Mesenchymal stem cell (in vitro differentiated cells and primary cell): ENCODE measurements around the gene KCNH3.

Experiments used
- DNase-seq: peaks from one replicate; pipeline ENCODE4 v3.0.0-alpha.2; 2013
- H2AFZ ChIP-seq: one replicate; pipeline ENCODE4 v1.6.1; 2013; ENCODE audit warnings: low read depth, mild to moderate bottlenecking, control low read depth, inconsistent platforms, low read length, moderate library complexity
- H2AK5ac ChIP-seq: 2 replicates; pipeline ENCODE4 v1.6.1; 2013; ENCODE audit warnings: low read length, moderate library complexity, mild to moderate bottlenecking, inconsistent platforms; ENCODE audit not compliant: severe bottlenecking
- H2BK120ac ChIP-seq: one replicate; pipeline ENCODE4 v1.6.1; 2013; ENCODE audit warnings: low read depth, mild to moderate bottlenecking, inconsistent platforms, low read length, moderate library complexity
- H2BK12ac ChIP-seq, 2 experiments: one replicate each; pipeline ENCODE4 v1.6.1; 2013; ENCODE audit warnings: inconsistent platforms in 2 of 2, low read length in 2 of 2, mild to moderate bottlenecking in 2 of 2, moderate library complexity in 2 of 2, control low read depth in 1 of 2
- H2BK15ac ChIP-seq: one replicate; pipeline ENCODE4 v1.6.1; 2013; ENCODE audit warnings: mild to moderate bottlenecking, low read depth, inconsistent platforms; ENCODE audit not compliant: poor library complexity, severe bottlenecking
- H2BK5ac ChIP-seq: 2 replicates; pipeline ENCODE4 v1.6.1; 2013; ENCODE audit warnings: low read depth, mild to moderate bottlenecking, low read length, control low read depth, inconsistent platforms; ENCODE audit not compliant: poor library complexity, severe bottlenecking
- H3K14ac ChIP-seq, 2 experiments: one replicate each; pipeline ENCODE4 v1.6.1; 2013; ENCODE audit warnings: inconsistent platforms in 2 of 2, low read length in 2 of 2, control low read depth in 1 of 2, mild to moderate bottlenecking in 1 of 2, moderate library complexity in 1 of 2
- H3K18ac ChIP-seq, 2 experiments: one replicate each; pipeline ENCODE4 v1.6.1; 2013; ENCODE audit warnings: inconsistent platforms in 2 of 2, low read length in 2 of 2, control low read depth in 1 of 2, low read depth in 1 of 2, mild to moderate bottlenecking in 1 of 2
- H3K23ac ChIP-seq, 2 experiments: one replicate each; pipeline ENCODE4 v1.6.1; 2013; ENCODE audit warnings: inconsistent platforms in 2 of 2, low read length in 2 of 2, mild to moderate bottlenecking in 2 of 2, moderate library complexity in 2 of 2, control low read depth in 1 of 2
- H3K27ac ChIP-seq: 2 replicates; pipeline ENCODE4 v1.5.1; 2013; ENCODE audit warnings: mild to moderate bottlenecking, moderate library complexity, low read length, control low read depth, inconsistent platforms; ENCODE audit not compliant: poor library complexity, severe bottlenecking
- H3K27me3 ChIP-seq, 2 experiments: 2 replicates each; pipeline versions ENCODE4 v1.6.1 to v1.7.0; 2013; ENCODE audit warnings: low read length in 2 of 2, mild to moderate bottlenecking in 2 of 2, moderate library complexity in 2 of 2, control low read depth in 1 of 2, inconsistent platforms in 1 of 2; ENCODE audit not compliant: control insufficient read depth in 1 of 2, insufficient read depth in 1 of 2
- H3K36me3 ChIP-seq, 2 experiments: 2 replicates each; pipeline versions ENCODE4 v1.6.1 to v1.7.0; 2013; ENCODE audit warnings: low read length in 2 of 2, control low read depth in 1 of 2, inconsistent platforms in 1 of 2, low read depth in 1 of 2, mild to moderate bottlenecking in 1 of 2; ENCODE audit not compliant: insufficient read depth in 2 of 2, control insufficient read depth in 1 of 2
- H3K4ac ChIP-seq, 2 experiments: one replicate each; pipeline ENCODE4 v1.6.1; 2013; ENCODE audit warnings: inconsistent platforms in 2 of 2, low read length in 2 of 2, mild to moderate bottlenecking in 2 of 2, moderate library complexity in 2 of 2, control low read depth in 1 of 2, low read depth in 1 of 2
- H3K4me1 ChIP-seq: 2 replicates; pipeline ENCODE4 v1.6.1; 2013; ENCODE audit warnings: low read depth, low read length, control low read depth; ENCODE audit not compliant: control insufficient read depth, insufficient read depth
- H3K4me2 ChIP-seq: 2 replicates; pipeline ENCODE4 v1.6.1; 2013; ENCODE audit warnings: low read length, mild to moderate bottlenecking, inconsistent platforms; ENCODE audit not compliant: poor library complexity, severe bottlenecking
- H3K4me3 ChIP-seq, 2 experiments: 2 replicates each; pipeline versions ENCODE4 v1.5.1 to v1.7.0; 2013; ENCODE audit warnings: low read length in 2 of 2, mild to moderate bottlenecking in 2 of 2, control low read depth in 1 of 2, low read depth in 1 of 2; ENCODE audit not compliant: insufficient read depth in 1 of 2
- H3K79me1 ChIP-seq: replicated peaks from 2 replicates; pipeline ENCODE4 v1.6.1; 2013; ENCODE audit warnings: mild to moderate bottlenecking, control low read depth, low read length, inconsistent platforms; ENCODE audit not compliant: poor library complexity, severe bottlenecking
- H3K9ac ChIP-seq: 2 replicates; pipeline ENCODE4 v1.7.0; 2013; ENCODE audit warnings: mild to moderate bottlenecking, low read length, moderate library complexity
- H3K9me3 ChIP-seq: 2 replicates; pipeline ENCODE4 v1.7.0; 2013; ENCODE audit warnings: mild to moderate bottlenecking, low read length; ENCODE audit not compliant: control insufficient read depth
- H4K8ac ChIP-seq: one replicate; pipeline ENCODE4 v1.6.1; 2013; ENCODE audit warnings: inconsistent platforms, mild to moderate bottlenecking, low read length, moderate library complexity
- H4K91ac ChIP-seq: one replicate; pipeline ENCODE4 v1.6.1; 2013; ENCODE audit warnings: mild to moderate bottlenecking, low read length, inconsistent platforms
- WGBS: methylation state at CpG from one replicate; pipeline ENCODE4 v1.1.7; 2013; ENCODE audit warnings: mixed read lengths; 5-methylcytosine and 5-hydroxymethylcytosine counted together

Gene KCNH3

GRCh38 chr12:49556391-49557186 lies 17.8 kb downstream of the KCNH3 start:
- no peak for DNase-seq
- H3K14ac ChIP-seq, result no peak overlapping the region
- 93% methylated on average over 12 of the region's 12 CpGs for WGBS

GRCh38 chr12:49557187-49557916 lies 18.5 kb downstream of the KCNH3 start:
- H2BK5ac ChIP-seq, result no peak overlapping the region
- no peak overlapping the region for H3K9ac ChIP-seq
- DNase-seq, result no peak
- peaks cover 7 to 12% of the 10 kb centered on the region in 2 experiments for H3K27me3 ChIP-seq
- no peak overlapping the region for H2BK12ac ChIP-seq
- peaks cover 1% of the 10 kb centered on the region for H3K4me1 ChIP-seq
- no peak overlapping the region for H2AK5ac ChIP-seq
- no peak overlapping the region for H3K4me2 ChIP-seq
- H2AFZ ChIP-seq, result no peak overlapping the region
- H3K4me3 ChIP-seq, result no peak overlapping the region
- no peak overlapping the region for H2BK120ac ChIP-seq
- 95% methylated on average over 15 of the region's 18 CpGs for WGBS
- H3K9me3 ChIP-seq, result no peaks in the 10 kb centered on the region
- no peak overlapping the region for H3K18ac ChIP-seq
- H3K27ac ChIP-seq, result no peak overlapping the region
- no peak overlapping the region for H3K4ac ChIP-seq
- H2BK15ac ChIP-seq, result no peak overlapping the region
- no peak overlapping the region for H4K8ac ChIP-seq
- H4K91ac ChIP-seq, result no peak overlapping the region
- no peak overlapping the region for H3K14ac ChIP-seq
- H3K36me3 ChIP-seq, result peaks cover 58 to 66% of the 10 kb centered on the region in 2 experiments
- peaks cover 6% of the 10 kb centered on the region for H3K79me1 ChIP-seq
- H3K23ac ChIP-seq, result no peak overlapping the region

More at GRCh38 chr12:49556391-49557186, 17.8 kb downstream of the KCNH3 start:
- Histone ChIP-seq H2BK15ac (no peak overlapping the region), H3K79me1 (peaks cover 4% of the 10 kb centered on the region), H3K9ac (no peak overlapping the region), H3K4me2 (no peak overlapping the region), H2AFZ (no peak overlapping the region), H4K8ac (no peak overlapping the region), H3K4me3 (no peak overlapping the region), H3K9me3 (no peaks in the 10 kb centered on the region), H3K4me1 (peaks cover 1% of the 10 kb centered on the region), H3K27me3 (peaks cover 15 to 19% of the 10 kb centered on the region in 2 experiments), H3K23ac (no peak overlapping the region), H3K18ac (no peak overlapping the region), H4K91ac (no peak overlapping the region), H2BK12ac (no peak overlapping the region), H3K27ac (no peak overlapping the region), H2AK5ac (no peak overlapping the region), H3K4ac (peak overlapping the region in 1 of 2 experiments; percentile 46), H2BK5ac (no peak overlapping the region), H3K36me3 (peaks cover 50 to 59% of the 10 kb centered on the region in 2 experiments), H2BK120ac (no peak overlapping the region)

DNA sequence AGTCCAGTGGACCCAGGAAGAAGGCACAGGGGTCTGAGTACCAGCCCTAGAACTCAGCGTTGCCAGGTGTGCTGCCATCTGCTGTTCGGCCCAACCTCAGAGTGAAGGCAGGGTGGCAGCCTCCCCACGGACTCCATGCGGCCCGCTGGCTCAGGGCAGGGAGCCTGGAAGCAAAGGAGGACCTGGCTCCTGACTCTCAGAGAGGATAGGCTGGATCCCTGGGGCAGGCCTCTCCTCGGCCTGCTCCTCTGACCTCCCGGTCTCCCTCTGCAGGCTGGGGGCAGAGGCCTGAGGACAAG lies 19.0 kb downstream of the KCNH3 start:
- no peak for DNase-seq
- Histone ChIP-seq H2BK12ac (no peak overlapping the region), H4K91ac (no peak overlapping the region), H2BK15ac (no peak overlapping the region), H3K23ac (no peak overlapping the region), H3K9me3 (no peaks in the 10 kb centered on the region), H3K4ac (no peak overlapping the region), H3K79me1 (peaks cover 6% of the 10 kb centered on the region), H3K9ac (no peak overlapping the region), H3K36me3 (peaks cover 63 to 69% of the 10 kb centered on the region in 2 experiments), H3K18ac (no peak overlapping the region), H3K27ac (no peak overlapping the region), H3K27me3 (peaks cover 2 to 7% of the 10 kb centered on the region in 2 experiments), H3K14ac (no peak overlapping the region), H3K4me2 (no peak overlapping the region), H2AK5ac (no peak overlapping the region), H4K8ac (no peak overlapping the region), H2AFZ (no peak overlapping the region), H2BK5ac (no peak overlapping the region), H2BK120ac (no peak overlapping the region), H3K4me1 (peaks cover 1% of the 10 kb centered on the region), H3K4me3 (no peak overlapping the region)
- 89% methylated on average over 7 of the region's 7 CpGs for WGBS

GRCh38 chr12:49558526-49558925 lies 19.7 kb downstream of the KCNH3 start:
- Histone ChIP-seq H2BK120ac (no peak overlapping the region), H3K36me3 (peaks cover 70 to 75% of the 10 kb centered on the region in 2 experiments), H2BK15ac (no peak overlapping the region), H3K4me1 (peaks cover 1% of the 10 kb centered on the region), H3K23ac (no peak overlapping the region), H3K27me3 (peaks cover 0 to 3% of the 10 kb centered on the region in 2 experiments), H3K4ac (no peak overlapping the region), H2AK5ac (no peak overlapping the region), H2AFZ (no peak overlapping the region), H3K79me1 (peaks cover 8% of the 10 kb centered on the region), H3K4me2 (no peak overlapping the region), H2BK5ac (no peak overlapping the region), H3K9me3 (no peaks in the 10 kb centered on the region), H3K4me3 (no peak overlapping the region), H3K27ac (no peak overlapping the region), H4K91ac (no peak overlapping the region), H3K14ac (no peak overlapping the region), H2BK12ac (no peak overlapping the region), H3K18ac (no peak overlapping the region), H3K9ac (no peak overlapping the region), H4K8ac (no peak overlapping the region)
- 95% methylated on average over 13 of the region's 13 CpGs for WGBS
- DNase-seq, result no peak
